HEK293 (cell line): ENCODE data around the gene POLR2C.

Source experiments
- CTCF ChIA-PET: fragments of 350-600 bp; formaldehyde crosslinking; extraction: SDS; loops from one replicate; lab custom pipeline; 2021; ENCODE audit warnings: antibody characterized with exemption; lab: Yijun Ruan, JAX
- POLR2A ChIA-PET: fragments of 300-600 bp; formaldehyde crosslinking; extraction: SDS; loops from one replicate; lab custom pipeline; 2020; ENCODE audit warnings: antibody characterized with exemption, inconsistent platforms; lab: Yijun Ruan, JAX
- H3K27ac ChIP-seq: fragments of 200-500 bp; sonication (Bioruptor generic); 2 replicates; pipeline ENCODE4 v1.5.1; 2014; ENCODE audit warnings: low read depth, low read length, control low read depth, inconsistent platforms; ENCODE audit errors: extremely low read depth
- H3K36me3 ChIP-seq, 2 experiments: fragments of 200-500 bp in 1 of 2; sonication (Bioruptor generic) in 1 of 2; 1 replicate in 1 of 2; 2 replicates in 1 of 2; pipeline ENCODE4 v1.5.1; 2014 to 2017; ENCODE audit warnings: inconsistent platforms in 2 of 2, low read length in 2 of 2; ENCODE audit not compliant: control insufficient read depth in 2 of 2, insufficient read depth in 1 of 2
- H3K4me1 ChIP-seq: fragments of 200-500 bp; sonication (Bioruptor generic); 2 replicates; pipeline ENCODE4 v1.5.1; 2014; ENCODE audit warnings: mild to moderate bottlenecking, low read length, inconsistent platforms; ENCODE audit not compliant: control insufficient read depth, insufficient read depth
- H3K4me3 ChIP-seq: 2 replicates; pipeline ENCODE4 v1.5.1; 2011; ENCODE audit warnings: low read depth, mild to moderate bottlenecking, control low read depth, low read length, moderate library complexity
- H3K9me3 ChIP-seq: fragments of 200-500 bp; sonication (Bioruptor generic); 2 replicates; pipeline ENCODE4 v1.5.1; 2014; ENCODE audit warnings: low read depth, low read length, inconsistent platforms; ENCODE audit not compliant: control insufficient read depth, insufficient read depth
- GFI1B ChIP-seq: fragments of 450-650 bp; formaldehyde crosslinking; IDR thresholded peaks from 2 replicates; pipeline ENCODE4 v1.5.1; 2016; ENCODE audit warnings: missing biosample characterization, missing genetic modification characterization
- KLF9 ChIP-seq: fragments of 450-650 bp; formaldehyde crosslinking; IDR thresholded peaks from 2 replicates; pipeline ENCODE4 v1.5.1; 2016; ENCODE audit warnings: missing biosample characterization, missing genetic modification characterization, low read depth
- MYNN ChIP-seq: fragments of 450-650 bp; formaldehyde crosslinking; IDR thresholded peaks from 2 replicates; pipeline ENCODE4 v1.5.1; 2016; ENCODE audit warnings: missing biosample characterization, missing genetic modification characterization, borderline replicate concordance
- MZF1 ChIP-seq: fragments of 450-650 bp; formaldehyde crosslinking; IDR thresholded peaks from 2 replicates; pipeline ENCODE4 v1.5.1; 2017; ENCODE audit warnings: missing biosample characterization, missing genetic modification characterization, borderline replicate concordance
- RBAK ChIP-seq: fragments of 450-650 bp; formaldehyde crosslinking; IDR thresholded peaks from 2 replicates; pipeline ENCODE4 v1.5.1; 2016; ENCODE audit warnings: missing biosample characterization, missing genetic modification characterization
- SETDB1 ChIP-seq: IDR thresholded peaks from one replicate; pipeline ENCODE4 v1.6.1; 2017; ENCODE audit warnings: mild to moderate bottlenecking, low read length, moderate library complexity, mixed read lengths; ENCODE audit not compliant: insufficient read length
- TSHZ1 ChIP-seq: fragments of 450-650 bp; formaldehyde crosslinking; IDR thresholded peaks from 2 replicates; pipeline ENCODE4 v1.5.1; 2016; ENCODE audit warnings: missing biosample characterization, missing genetic modification characterization, borderline replicate concordance
- ZBTB20 ChIP-seq: fragments of 450-650 bp; formaldehyde crosslinking; IDR thresholded peaks from 2 replicates; pipeline ENCODE4 v1.5.1; 2016; ENCODE audit warnings: missing biosample characterization, missing genetic modification characterization
- ZNF19 ChIP-seq: fragments of 450-650 bp; formaldehyde crosslinking; IDR thresholded peaks from 2 replicates; pipeline ENCODE4; 2016; ENCODE audit warnings: missing biosample characterization, missing genetic modification characterization, low read depth
- ZNF248 ChIP-seq: fragments of 450-650 bp; formaldehyde crosslinking; IDR thresholded peaks from 2 replicates; pipeline ENCODE4 v1.5.1; 2017; ENCODE audit warnings: missing biosample characterization, missing genetic modification characterization
- ZNF398 ChIP-seq: fragments of 450-650 bp; formaldehyde crosslinking; IDR thresholded peaks from 2 replicates; pipeline ENCODE4 v1.5.1; 2017; ENCODE audit warnings: missing biosample characterization, missing genetic modification characterization
- ZNF423 ChIP-seq: fragments of 450-650 bp; formaldehyde crosslinking; IDR thresholded peaks from 2 replicates; pipeline ENCODE4 v1.5.1; 2016; ENCODE audit warnings: missing biosample characterization, missing genetic modification characterization
- ZNF48 ChIP-seq: fragments of 450-650 bp; formaldehyde crosslinking; IDR thresholded peaks from 2 replicates; pipeline ENCODE4 v1.5.1; 2016; ENCODE audit warnings: missing biosample characterization, missing genetic modification characterization
- ZNF488 ChIP-seq: fragments of 450-650 bp; formaldehyde crosslinking; IDR thresholded peaks from 2 replicates; pipeline ENCODE4 v1.5.1; 2016; ENCODE audit warnings: missing biosample characterization, missing genetic modification characterization
- ZNF529 ChIP-seq: fragments of 450-650 bp; formaldehyde crosslinking; IDR thresholded peaks from 2 replicates; pipeline ENCODE4 v1.5.1; 2017; ENCODE audit warnings: missing genetic modification characterization, missing biosample characterization; ENCODE audit not compliant: insufficient replicate concordance
- ZNF555 ChIP-seq: fragments of 450-650 bp; formaldehyde crosslinking; conservative IDR thresholded peaks from 2 replicates; pipeline ENCODE4 v1.5.1; 2017; ENCODE audit warnings: missing biosample characterization, mild to moderate bottlenecking, missing genetic modification characterization, inconsistent platforms
- ZNF768 ChIP-seq: fragments of 450-650 bp; formaldehyde crosslinking; IDR thresholded peaks from 2 replicates; pipeline ENCODE4 v1.5.1; 2018; ENCODE audit warnings: missing biosample characterization, mild to moderate bottlenecking, missing genetic modification characterization
- ZNF792 ChIP-seq: fragments of 450-650 bp; formaldehyde crosslinking; IDR thresholded peaks from 2 replicates; pipeline ENCODE4 v1.5.1; 2016; ENCODE audit warnings: missing biosample characterization, missing genetic modification characterization
- ZSCAN30 ChIP-seq: fragments of 450-650 bp; IDR thresholded peaks from 2 replicates; pipeline ENCODE4 v1.5.1; 2018; ENCODE audit warnings: missing biosample characterization, mild to moderate bottlenecking, missing genetic modification characterization, moderate library complexity
- TF ChIP-seq, protein P1 (sequence below): fragments of 450-650 bp; formaldehyde crosslinking; IDR thresholded peaks from 2 replicates; pipeline ENCODE4 v1.5.1; 2016; ENCODE audit warnings: missing biosample characterization, missing genetic modification characterization

The POLR2C gene

GRCh38 chr16:57500578-57501111 is 38.2 kb downstream of the POLR2C start:
- H3K36me3 ChIP-seq = no peaks in the 10 kb centered on the region
- no peak overlapping the region for H3K27ac ChIP-seq
- TF ChIP-seq ZNF555 (tag by site-specific recombination) (no peak), ZNF768 (tag by site-specific recombination) (no peak), GFI1B (tag by site-specific recombination) (no peak), MZF1 (no peak), ZBTB20 (tag by site-specific recombination) (no peak), TSHZ1 (no peak), ZNF792 (no peak), ZNF423 (tag by site-specific recombination) (no peak), RBAK (tag by site-specific recombination) (no peak), ZSCAN30 (tag by site-specific recombination) (no peak), SETDB1 (no peak), ZNF48 (tag by site-specific recombination) (no peak), ZNF19 (tag by site-specific recombination) (no peak), ZNF248 (tag by site-specific recombination) (no peak), KLF9 (tag by site-specific recombination) (no peak), ZNF398 (tag by site-specific recombination) (no peak), ZNF488 (tag by site-specific recombination) (no peak), MYNN (no peak), ZNF529 (tag by site-specific recombination) (no peak)
- TF ChIP-seq, protein P1, sequence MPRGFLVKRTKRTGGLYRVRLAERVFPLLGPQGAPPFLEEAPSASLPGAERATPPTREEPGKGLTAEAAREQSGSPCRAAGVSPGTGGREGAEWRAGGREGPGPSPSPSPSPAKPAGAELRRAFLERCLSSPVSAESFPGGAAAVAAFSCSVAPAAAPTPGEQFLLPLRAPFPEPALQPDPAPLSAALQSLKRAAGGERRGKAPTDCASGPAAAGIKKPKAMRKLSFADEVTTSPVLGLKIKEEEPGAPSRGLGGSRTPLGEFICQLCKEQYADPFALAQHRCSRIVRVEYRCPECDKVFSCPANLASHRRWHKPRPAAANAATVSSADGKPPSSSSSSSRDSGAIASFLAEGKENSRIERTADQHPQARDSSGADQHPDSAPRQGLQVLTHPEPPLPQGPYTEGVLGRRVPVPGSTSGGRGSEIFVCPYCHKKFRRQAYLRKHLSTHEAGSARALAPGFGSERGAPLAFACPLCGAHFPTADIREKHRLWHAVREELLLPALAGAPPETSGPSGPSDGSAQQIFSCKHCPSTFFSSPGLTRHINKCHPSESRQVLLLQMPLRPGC (tag by site-specific recombination) = no peak
- POLR2A ChIA-PET = interaction anchor here (0.7 kb wide), 2 partner anchors 38 to 140 kb away, joined by 4 to 6 read pairs; no protein-coding TSS in a partner anchor
- H3K4me1 ChIP-seq = no peaks in the 10 kb centered on the region
- H3K4me3 ChIP-seq = no peak overlapping the region
- CTCF ChIA-PET = interaction anchor here (0.6 to 1.0 kb wide), 2 partner anchors 18 to 696 kb away, joined by 3 to 4 read pairs; no protein-coding TSS in a partner anchor
- no peaks in the 10 kb centered on the region for H3K9me3 ChIP-seq
